Subcutaneous adipose tissue (tissue), 4 donors: ENCODE measurements around the gene NRF1. TPM values are rescaled to one million over a fixed set of nuclear protein-coding genes. Genes with fewer than 3 reads are reported as not detected.

Source experiments
- total RNA-seq, 4 donors: library from RNA; depleted of rRNA; stranded (reverse); fragments of >200 nt; gene quantifications; one replicate each; pipeline ENCODE4 v1.1.0, GENCODE V29; 2016
- TF ChIP-seq, protein P1 (sequence below): fragments of 450-650 bp; IDR thresholded peaks from one replicate; pipeline ENCODE4 v1.5.1; 2016; ENCODE audit warnings: low read depth, mild to moderate bottlenecking, control low read depth, antibody characterized with exemption, moderate library complexity

The NRF1 gene
- total RNA-seq, 4 donors from 2014 or later, result 12.8 to 26.7 (median 19.9) TPM

DNA sequence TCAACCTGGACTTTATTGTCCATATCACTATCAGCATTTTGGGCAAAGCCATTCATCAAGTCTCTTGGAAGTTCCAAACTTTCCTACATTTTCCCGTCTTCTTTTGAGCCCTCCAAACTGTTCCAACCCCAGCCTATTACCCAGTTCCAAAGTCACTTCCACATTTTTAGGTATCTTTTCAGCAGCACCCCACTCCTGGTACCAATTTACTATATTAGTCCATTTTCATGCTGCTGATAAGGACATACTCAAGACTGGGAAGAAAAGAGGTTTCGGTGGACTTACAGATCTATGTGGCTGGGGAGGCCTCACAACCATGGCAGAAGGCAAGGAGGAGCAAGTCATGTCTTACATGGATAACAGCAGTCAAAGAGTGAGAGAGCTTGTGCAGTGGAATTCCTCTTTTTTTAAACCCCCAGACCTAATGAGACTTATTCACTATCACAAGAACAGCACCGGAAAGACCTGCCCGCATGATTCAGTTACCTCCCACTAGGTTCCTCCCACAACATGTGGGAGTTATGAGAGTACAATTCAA, 50.2 kb downstream of the NRF1 start:
- TF ChIP-seq, protein P1, sequence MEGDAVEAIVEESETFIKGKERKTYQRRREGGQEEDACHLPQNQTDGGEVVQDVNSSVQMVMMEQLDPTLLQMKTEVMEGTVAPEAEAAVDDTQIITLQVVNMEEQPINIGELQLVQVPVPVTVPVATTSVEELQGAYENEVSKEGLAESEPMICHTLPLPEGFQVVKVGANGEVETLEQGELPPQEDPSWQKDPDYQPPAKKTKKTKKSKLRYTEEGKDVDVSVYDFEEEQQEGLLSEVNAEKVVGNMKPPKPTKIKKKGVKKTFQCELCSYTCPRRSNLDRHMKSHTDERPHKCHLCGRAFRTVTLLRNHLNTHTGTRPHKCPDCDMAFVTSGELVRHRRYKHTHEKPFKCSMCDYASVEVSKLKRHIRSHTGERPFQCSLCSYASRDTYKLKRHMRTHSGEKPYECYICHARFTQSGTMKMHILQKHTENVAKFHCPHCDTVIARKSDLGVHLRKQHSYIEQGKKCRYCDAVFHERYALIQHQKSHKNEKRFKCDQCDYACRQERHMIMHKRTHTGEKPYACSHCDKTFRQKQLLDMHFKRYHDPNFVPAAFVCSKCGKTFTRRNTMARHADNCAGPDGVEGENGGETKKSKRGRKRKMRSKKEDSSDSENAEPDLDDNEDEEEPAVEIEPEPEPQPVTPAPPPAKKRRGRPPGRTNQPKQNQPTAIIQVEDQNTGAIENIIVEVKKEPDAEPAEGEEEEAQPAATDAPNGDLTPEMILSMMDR, result no peak

DNA sequence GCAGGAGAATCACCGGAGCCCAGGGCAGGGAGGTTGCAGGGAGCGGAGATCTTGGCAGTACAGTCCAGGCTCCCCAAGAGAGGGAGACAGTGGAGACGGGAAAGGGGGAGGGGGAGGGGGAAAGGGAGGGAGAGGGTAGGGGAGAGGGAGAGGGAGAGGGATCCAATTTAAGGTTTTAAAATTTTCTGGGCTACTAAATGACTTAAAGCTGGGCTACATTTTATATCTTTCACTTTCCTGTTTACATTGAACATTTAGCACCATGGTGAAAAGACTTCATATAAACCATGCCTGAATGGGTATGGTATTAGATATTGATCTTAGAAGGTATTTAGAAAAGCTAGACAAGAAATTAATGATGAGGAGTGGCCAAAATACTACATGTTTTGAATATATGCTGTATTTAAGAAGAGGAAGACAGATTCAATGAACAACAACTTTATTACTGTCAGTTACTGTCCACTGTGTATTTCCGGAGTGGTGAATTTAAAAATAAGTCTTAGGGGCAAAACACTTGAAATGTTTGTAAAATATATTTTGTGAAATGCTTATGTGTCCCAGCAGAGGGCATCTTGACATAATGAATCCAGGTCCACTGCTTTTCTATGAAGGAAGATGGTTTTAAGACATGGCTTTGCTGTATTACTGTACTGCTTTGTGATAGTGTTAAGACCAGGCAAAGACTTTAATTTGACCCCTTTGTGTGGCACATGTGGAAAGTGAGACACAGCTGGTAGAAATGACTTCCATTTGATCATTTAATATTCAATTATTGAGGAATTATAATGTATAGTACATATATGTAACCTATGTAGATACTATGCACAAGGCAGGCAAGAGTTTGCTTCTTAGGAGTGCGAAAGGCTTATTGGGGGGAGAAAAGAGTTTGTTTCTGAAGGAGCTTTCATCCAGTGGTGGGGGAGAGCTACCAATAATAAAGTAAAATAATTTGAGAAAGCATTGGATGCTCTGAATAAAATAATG, 52.8 kb downstream of the NRF1 start:
- TF ChIP-seq, protein P1, result no peak

DNA sequence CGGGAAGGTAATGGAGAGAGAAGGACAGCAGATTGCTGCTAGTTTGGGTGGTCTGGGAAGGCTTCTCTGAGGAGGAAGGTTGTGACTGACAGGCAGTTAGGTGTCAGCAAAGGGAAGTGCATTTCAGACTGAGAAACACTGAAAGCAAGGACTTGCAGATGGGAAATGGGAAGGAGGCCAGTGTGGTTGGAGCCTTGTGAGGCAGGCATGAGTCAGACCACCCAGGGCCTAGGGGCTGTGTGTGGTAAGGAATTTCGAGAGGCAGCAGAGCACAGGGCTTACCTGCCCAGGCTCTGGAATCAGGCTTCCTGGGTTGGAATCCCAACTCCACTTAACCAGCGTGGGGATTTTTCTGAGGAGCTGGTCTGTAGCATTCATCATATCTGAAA, 53.5 kb downstream of the NRF1 start:
- TF ChIP-seq, protein P1, result no peak

DNA sequence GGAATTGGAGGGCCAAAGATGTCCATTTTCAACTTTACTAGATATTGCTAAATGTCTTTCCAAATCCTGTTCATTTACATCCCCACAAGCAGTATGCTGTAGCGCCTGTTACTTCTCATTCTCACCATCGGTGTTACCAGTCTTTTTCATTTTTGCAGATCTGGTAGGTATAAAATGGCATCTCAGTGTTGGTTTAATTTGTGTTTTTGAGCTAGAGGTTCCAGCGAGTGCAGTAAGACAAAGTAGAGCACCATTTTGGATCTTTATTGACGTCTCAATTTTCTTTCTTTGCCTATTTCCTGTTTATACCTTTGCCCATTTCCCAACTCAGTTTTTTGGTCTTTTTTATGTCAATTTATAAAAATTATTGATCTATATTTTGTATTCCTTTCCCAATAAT, 55.6 kb downstream of the NRF1 start:
- TF ChIP-seq, protein P1, result no peak

DNA sequence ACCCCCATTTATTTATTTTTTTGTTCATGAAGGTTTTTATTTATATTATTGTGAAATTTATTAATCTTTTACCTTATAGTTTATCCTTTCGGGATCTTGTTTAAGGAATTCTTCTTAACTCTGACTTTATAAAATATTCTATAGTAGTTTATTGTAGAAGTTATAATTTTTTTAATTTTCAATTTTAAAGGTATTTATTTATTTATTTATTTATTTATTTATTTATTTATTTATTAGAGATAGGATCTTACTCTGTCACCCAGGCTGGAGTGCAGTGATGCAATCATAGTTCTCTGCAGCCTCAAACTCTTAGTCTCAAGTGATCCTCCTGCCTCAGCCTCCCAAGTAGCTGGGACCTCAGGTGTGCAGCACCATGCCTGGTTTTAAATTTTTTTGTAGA, 56.0 kb downstream of the NRF1 start:
- TF ChIP-seq, protein P1, result no peak

DNA sequence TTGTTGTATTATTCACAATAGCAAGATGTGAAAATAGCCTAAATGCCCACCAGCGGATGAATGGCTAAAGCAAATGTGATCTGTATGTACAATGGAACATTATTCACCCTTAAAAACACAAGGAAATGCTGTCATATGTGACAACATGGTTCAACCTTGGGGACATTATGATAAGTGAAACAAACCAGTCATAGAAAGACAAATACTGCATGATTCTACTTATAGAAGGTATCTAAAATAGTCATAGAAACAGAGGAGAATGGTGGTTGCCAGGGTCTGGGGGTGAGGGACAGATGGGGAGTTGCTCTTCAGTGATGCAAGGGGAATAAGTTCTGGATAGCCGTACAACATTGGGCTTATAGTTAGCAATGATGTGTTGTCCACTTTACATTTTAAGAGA, 58.4 kb downstream of the NRF1 start:
- TF ChIP-seq, protein P1, result no peak

DNA sequence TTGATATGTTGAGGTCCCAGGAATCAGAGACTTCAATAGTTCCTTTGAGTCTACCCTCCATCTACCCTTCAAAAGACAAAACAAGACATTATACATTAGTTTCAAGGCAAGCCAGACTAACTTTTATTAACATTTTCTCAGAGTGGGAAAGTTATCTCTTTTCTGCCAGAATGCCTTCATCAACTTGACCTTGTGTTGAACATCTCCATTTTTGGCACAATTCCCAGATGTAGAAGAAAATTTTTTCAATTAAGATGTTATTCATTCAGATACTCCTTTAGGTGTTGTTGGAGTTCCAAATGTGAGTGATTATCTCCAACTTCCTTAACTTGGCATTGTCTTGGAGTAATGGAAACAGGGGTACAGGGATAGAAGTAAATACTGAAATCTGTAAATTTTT, 59.1 kb downstream of the NRF1 start:
- TF ChIP-seq, protein P1, result no peak
